ENCODE data around the gene ATP5F1D.

Gene ATP5F1D

DNA sequence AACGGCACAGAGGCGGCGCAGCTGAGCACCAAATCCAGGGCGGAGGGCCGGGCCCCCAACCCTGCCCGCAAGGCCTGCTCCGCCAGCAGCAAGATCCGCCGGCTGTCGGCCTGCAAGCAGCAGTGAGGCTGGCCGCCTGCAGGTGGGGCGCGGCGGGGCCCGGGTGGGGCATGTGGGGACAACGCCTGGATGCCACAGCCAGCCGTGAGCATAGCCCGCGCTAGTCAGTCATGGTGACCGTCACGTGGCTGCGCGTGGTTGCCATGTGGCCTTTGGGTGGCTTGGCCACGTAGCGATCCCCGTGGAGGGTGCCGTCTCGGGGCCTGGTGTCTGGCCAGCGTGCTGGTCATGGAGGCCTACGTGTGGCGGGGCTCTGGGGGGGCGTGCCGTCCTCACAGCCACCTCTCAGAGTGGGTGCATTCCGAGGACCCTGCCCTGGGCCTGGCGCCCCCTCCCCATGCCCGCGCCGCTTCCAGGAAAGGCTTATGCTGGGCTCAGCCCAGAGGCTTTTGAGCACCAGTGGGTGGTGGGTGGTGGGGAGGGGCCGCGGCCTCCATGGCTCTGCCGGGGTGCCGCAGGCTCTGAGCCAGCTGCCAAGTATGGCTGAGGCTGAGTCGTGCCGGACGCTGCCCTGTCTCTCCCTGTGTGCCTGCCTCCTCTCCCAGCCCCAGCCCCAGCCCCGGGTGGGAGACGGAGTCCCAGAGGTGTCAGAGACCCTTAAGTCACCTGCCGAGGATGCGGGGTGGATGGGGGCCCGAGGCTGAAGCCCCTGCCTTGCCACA is 14.8 kb upstream of the ATP5F1D start:
- no peak overlapping the region for H3K4me3 Mint-ChIP-seq

DNA sequence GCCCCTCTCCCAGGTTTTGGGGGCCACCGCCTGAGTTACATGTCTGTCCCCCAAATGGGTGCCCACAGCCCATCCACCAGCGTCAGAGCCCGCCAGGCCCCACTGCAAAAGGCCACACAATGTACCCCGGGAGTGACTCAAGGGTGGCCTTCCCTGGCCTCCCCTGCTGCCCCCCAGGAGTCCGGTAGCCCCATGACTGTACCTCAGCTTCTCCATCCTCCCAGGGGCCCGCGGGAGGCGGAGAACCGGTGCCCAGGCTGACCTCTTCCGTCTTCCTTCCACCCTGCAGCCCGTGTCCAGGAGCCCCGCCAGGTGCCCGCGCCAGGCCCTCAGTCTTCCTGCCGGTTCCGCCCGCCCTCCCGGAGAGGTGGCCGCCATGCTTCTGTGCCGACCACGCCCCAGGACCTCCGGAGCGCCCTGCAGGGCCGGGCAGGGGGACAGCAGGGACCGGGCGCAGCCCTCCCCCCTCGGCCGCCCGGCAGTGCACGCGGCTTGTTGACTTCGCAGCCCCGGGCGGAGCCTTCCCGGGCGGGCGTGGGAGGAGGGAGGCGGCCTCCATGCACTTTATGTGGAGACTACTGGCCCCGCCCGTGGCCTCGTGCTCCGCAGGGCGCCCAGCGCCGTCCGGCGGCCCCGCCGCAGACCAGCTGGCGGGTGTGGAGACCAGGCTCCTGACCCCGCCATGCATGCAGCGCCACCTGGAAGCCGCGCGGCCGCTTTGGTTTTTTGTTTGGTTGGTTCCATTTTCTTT is 14.1 kb upstream of the ATP5F1D start:
- H3K27ac Mint-ChIP-seq: no peak overlapping the region
- H3K9me3 Mint-ChIP-seq: no peaks in the 10 kb centered on the region
- no peaks in the 10 kb centered on the region for H3K36me3 Mint-ChIP-seq (ENCODE audit: low read depth)
- H3K27me3 Mint-ChIP-seq: no peaks in the 10 kb centered on the region
- H3K4me1 Mint-ChIP-seq (ENCODE audit: low read depth): no peaks in the 10 kb centered on the region
- H3K4me3 Mint-ChIP-seq: no peak overlapping the region

More for the DNA sequence above, 14.8 kb upstream of the ATP5F1D start:
- Mint-ChIP-seq H3K27me3 (no peaks in the 10 kb centered on the region), H3K36me3 (ENCODE audit: low read depth) (no peaks in the 10 kb centered on the region), H3K4me1 (ENCODE audit: low read depth) (no peaks in the 10 kb centered on the region), H3K9me3 (no peaks in the 10 kb centered on the region), H3K27ac (no peak overlapping the region)

DNA sequence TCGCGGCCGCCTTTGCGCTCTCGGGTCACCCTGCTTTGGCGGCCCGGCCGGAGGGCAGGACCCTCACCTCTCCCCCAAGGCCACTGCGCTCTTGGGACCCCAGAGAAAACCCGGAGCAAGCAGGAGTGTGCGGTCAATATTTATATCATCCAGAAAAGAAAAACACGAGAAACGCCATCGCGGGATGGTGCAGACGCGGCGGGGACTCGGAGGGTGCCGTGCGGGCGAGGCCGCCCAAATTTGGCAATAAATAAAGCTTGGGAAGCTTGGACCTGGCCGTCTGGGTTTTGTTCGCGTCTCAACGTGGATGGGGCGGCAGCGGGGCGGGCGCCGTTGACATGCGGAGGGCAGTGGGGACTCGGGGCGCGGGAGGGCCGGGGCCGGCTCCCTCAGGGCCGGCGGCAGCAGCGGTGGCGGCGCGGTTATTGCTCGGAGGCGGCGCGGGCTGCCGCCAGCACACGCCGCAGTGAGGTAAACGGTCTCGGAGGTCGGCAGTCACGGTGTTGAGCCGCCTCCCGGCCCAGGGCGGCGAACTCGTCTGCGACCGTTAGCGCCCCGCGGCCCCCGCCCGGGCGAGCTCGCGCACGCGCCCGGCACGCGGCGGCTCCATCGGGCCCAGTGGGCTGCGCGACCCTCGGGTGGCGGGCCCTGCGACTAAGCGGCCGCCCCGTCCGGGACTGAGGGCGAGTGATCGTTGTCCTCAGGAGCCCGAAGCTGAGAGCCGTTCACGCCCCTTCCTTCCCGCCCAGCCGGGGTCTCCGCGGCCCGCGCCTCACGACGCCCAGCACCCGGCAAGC is 13.2 kb upstream of the ATP5F1D start:
- no peaks in the 10 kb centered on the region for H3K9me3 Mint-ChIP-seq
- H3K27me3 Mint-ChIP-seq: no peaks in the 10 kb centered on the region
- H3K27ac Mint-ChIP-seq: no peak overlapping the region
- no peaks in the 10 kb centered on the region for H3K36me3 Mint-ChIP-seq (ENCODE audit: low read depth)
- H3K4me1 Mint-ChIP-seq (ENCODE audit: low read depth): no peaks in the 10 kb centered on the region
- no peak overlapping the region for H3K4me3 Mint-ChIP-seq

DNA sequence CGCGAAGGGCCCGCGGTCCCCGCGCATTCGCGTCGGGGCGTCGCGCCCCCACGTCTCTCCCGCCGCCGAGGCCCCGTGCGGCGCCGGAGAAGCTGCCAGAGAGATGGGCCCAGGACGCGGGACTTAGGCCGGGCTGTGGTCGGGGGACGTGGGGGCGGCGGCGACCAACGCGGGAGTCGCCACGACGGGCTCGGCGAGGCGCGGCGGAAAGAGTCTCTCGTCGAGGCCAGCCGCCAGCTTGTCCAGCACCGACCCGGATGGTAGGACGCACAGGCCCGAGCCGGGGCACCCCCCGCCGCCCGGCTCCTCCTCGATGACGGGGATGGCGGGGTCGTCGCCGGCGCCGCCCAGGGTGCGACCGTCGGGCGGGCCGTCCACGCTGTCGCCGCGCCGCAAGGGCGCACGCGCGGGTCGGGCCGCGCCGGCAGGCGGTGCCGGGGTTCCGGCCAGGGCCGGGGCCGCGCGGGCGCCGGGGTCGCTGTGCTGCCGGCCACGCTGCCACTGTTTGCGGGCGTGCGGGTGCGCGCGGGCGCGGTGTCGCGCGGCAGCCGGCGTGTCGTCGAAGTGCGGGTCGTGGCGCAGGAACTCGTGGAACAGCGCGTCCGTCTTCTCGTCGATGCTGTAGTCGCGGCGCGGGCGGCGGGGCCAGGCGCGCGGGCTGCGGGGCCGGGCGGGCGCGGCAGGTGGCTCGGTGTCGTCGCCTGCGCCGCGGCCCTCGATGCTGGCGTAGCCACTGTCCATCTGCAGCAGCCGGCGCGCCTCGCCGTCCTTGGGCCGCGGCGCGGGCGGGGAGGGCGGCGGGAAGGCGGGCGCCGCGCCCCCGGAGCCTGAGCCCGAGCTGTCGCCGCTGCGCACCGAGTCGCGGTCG is 12.3 kb upstream of the ATP5F1D start:
- Mint-ChIP-seq H3K27ac (no peak overlapping the region), H3K4me1 (ENCODE audit: low read depth) (no peaks in the 10 kb centered on the region), H3K9me3 (no peaks in the 10 kb centered on the region), H3K36me3 (ENCODE audit: low read depth) (no peaks in the 10 kb centered on the region), H3K4me3 (no peak overlapping the region), H3K27me3 (no peaks in the 10 kb centered on the region)

DNA sequence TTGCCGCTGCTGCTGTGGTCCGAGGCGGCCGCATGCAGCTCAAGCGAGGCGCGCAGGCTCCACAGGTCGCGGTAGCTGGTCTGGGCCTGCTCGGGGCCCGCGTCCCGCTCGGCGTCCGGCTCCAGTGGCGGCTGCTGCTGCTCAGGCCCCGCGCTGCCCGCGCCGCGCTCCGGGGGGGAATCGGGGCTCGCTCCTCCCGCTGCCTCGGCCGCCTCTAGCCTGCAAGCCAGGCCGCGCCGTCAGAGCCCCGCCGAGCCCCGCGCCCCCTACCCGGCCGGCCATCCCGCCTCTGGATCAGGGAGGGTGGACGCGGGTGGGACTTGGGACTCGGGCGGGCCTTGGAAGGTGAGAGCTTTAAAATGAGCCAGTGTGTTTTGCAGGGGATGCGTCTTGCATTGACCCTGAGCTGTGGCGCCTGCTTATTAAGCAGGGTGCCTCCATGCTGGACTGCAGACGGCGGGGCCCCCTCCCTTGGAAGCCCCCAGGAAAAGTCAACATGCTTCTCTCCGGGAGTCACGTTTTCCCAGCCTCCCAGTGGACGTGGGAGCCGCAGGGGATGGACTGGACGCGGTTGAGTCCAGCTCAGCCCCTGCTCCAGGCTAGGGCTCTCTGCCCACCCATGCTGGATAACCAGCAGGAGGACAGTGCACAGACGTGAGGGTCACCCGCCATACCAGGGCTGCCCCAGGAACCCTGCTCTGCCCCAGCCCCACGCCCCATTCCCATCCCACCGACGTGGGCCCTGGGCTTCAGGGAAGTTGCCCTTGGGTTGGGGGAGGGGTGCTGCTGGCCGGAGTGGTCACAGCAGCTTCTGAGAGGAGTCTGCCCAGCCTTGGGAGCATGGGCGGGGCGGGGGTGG is 11.4 kb upstream of the ATP5F1D start:
- Mint-ChIP-seq H3K9me3 (no peaks in the 10 kb centered on the region), H3K27ac (no peak overlapping the region), H3K4me3 (no peak overlapping the region), H3K4me1 (ENCODE audit: low read depth) (no peaks in the 10 kb centered on the region), H3K27me3 (no peaks in the 10 kb centered on the region), H3K36me3 (ENCODE audit: low read depth) (no peaks in the 10 kb centered on the region)

DNA sequence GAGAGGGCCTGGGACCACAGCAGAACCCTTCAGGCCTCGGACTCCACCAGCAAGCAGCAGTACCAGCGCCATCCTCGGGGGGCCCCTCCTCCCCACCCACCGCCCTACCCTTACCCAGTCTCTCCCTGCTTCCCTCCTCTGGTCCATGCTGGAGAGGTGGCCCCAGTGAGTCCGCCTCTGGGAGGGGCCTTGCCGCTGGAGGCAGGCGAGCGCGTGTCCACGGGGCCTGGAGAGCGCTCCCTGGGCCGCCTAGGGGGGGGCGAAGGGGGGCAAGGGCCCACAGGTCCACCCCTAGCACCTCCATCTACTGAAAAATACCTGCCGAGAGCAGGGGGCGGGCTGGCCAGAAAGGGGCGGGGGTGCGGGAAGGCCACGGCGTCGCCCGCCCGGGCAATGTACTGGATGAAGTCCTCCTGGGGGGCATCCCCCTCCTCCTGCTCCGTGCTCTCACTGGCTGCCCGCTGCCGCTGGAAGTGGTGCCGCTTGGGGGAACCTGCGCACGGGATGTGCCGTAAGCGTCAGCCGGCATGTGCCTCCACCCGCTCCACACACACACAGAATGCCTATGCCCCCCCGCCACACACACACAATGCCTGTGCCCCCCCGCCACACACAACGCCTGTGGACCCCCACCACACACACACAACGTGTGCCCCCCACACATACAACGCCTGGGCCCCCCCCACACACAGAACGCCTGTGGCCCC is 10.6 kb upstream of the ATP5F1D start:
- no peaks in the 10 kb centered on the region for H3K36me3 Mint-ChIP-seq (ENCODE audit: low read depth)
- H3K27ac Mint-ChIP-seq: no peak overlapping the region

DNA sequence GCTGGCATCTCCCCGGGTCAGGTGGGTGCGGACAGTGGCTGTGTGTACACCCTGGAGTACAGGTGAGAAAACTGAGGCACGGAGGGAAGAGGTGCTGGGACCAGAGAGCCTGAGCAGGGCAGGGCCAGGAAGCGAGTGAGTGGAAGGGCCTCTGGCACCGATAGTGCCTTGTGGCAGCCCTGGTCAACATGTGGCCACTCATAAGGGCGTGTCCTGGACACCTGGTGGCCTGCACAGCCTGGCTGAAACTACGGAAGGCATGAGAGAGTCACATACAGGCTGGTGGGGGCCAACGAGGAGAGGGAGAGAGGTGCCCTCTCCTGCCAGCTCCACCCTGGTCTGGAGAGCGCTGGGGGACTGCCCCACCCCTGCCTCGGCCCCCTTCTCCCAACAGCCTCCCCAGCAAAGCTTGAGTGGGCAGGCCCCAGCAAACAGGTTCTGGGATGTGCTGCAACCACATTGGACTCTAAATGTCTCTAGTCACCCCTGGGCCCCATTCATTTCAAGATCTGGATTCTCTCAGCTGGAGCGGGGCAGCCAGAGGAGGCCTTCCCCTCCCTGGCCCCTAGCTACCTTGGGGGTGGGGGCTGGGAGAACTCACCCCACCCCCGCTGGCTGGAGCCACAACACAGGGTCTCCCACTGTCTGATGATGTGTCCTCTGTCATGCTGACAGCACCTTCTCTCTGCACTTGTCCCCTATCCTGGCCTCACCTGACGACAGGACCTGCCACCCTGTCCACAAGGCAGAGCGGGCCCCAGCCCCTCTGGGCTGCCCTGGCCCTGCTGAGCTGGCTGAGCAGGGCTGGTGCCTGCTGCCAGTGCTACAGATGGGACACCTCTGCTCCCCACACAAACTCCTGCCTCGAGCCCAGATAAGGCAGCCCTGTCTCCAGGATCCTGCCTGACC is 9.6 kb upstream of the ATP5F1D start:
- no peaks in the 10 kb centered on the region for H3K36me3 Mint-ChIP-seq (ENCODE audit: low read depth)
- no peaks in the 10 kb centered on the region for H3K4me1 Mint-ChIP-seq (ENCODE audit: low read depth)
- no peaks in the 10 kb centered on the region for H3K27me3 Mint-ChIP-seq
- H3K27ac Mint-ChIP-seq: no peak overlapping the region
- no peak overlapping the region for H3K4me3 Mint-ChIP-seq
- no peaks in the 10 kb centered on the region for H3K9me3 Mint-ChIP-seq

More for the DNA sequence above, 10.6 kb upstream of the ATP5F1D start:
- Mint-ChIP-seq H3K9me3 (no peaks in the 10 kb centered on the region), H3K4me3 (no peak overlapping the region), H3K4me1 (ENCODE audit: low read depth) (no peaks in the 10 kb centered on the region), H3K27me3 (no peaks in the 10 kb centered on the region)

DNA sequence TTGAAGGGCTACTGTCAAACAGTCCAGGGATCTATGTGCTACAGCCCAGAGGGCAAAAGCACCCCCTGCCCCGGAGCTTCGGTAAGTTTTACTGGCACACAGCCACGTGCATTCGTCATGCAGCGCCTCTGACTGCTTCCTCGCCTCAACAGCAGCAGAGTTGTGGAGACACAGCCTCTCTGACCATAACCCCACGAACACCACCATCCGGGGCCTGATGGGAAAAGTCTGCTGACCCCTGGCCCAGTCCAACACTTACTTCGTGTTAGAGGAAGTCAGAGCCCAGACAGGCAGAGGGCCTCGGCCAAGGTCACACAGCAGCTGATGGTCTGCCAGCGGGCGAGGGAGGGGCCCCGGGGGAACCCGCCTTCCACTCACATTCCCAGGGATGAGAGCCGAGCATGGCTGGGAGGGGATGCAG is 8.9 kb upstream of the ATP5F1D start:
- no peaks in the 10 kb centered on the region for H3K36me3 Mint-ChIP-seq (ENCODE audit: low read depth)
- no peaks in the 10 kb centered on the region for H3K27me3 Mint-ChIP-seq
- H3K27ac Mint-ChIP-seq: no peak overlapping the region
- H3K9me3 Mint-ChIP-seq: no peaks in the 10 kb centered on the region
- no peak overlapping the region for H3K4me3 Mint-ChIP-seq
- H3K4me1 Mint-ChIP-seq (ENCODE audit: low read depth): no peaks in the 10 kb centered on the region

DNA sequence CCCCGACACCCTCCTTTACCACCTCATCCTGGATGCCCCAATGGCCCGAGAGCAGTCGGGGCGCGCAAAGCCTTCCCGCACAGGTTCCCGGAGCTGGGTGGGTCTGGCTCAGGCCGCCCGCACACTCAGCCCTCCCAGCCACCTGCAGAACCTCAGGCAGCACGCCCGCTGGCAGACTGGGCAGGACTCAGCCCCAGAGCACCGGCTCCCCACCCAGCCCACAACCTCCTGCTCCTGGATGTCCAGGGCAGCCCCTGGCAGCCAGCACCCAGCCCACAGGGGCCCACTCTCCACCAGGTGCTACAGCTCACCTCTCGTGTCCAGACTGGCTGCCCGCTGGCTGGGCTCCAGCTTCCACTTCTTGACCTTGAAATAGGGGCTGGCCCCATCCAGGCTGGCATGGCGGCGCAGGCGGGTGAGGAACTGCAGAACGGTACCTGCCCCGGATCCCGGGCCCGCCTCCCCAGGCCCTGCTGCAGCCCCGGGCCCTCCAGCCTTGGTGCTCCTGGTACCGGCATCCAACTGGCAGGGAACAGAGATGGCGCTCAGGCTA is 8.4 kb upstream of the ATP5F1D start:
- H3K27ac Mint-ChIP-seq: no peak overlapping the region
- H3K36me3 Mint-ChIP-seq (ENCODE audit: low read depth): no peaks in the 10 kb centered on the region
- no peak overlapping the region for H3K4me3 Mint-ChIP-seq
- H3K27me3 Mint-ChIP-seq: peaks cover under 1% of the 10 kb centered on the region
- peaks cover under 1% of the 10 kb centered on the region for H3K4me1 Mint-ChIP-seq (ENCODE audit: low read depth)
- no peaks in the 10 kb centered on the region for H3K9me3 Mint-ChIP-seq

DNA sequence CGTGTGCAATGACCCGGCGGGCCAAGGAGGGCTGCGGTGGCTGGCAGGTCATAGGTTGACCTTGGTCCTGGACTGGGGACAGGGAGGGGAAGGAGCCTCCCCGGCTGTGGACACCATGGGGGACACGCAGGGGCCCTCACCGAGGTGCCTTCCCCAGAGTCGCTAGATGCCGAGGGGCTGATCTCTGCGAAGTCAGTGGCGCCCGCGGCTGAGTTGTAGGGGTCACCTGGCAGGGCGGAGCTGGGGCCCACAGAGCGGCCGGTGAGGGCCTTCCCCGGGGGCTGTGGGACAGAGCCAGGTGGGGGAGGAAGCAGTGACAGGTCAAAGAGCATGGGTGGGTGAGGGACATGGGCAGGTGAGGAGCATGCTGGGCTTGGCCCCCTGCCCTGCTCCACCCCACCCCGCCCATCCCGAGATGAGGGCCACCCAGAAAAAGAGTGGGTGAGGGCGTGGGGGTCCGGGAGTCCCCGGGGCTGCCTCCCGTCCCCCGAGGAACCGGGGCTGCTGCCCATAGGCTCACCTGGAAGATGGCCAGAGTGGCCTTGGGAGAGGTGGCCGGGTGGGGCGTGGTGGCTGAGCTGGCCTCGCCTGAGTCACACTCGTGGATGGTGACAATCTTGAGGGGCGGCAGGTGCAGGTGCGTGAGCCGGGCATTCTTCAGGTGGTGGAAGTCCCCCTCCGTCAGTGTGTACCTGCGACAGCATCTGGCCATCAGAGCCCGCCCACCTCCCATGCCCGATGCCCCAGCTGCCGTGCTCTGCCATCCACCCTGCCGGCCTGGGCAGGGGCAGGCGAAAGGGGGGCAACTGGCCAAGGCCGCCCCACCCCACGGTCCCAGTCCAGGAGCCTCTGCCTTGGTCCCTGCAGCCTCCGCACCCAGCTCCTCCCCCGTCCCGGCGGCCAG is 7.2 kb upstream of the ATP5F1D start:
- H3K27me3 Mint-ChIP-seq: peaks cover 8% of the 10 kb centered on the region
- H3K27ac Mint-ChIP-seq: no peak overlapping the region
- H3K36me3 Mint-ChIP-seq (ENCODE audit: low read depth): no peaks in the 10 kb centered on the region
- no peak overlapping the region for H3K4me3 Mint-ChIP-seq
- no peaks in the 10 kb centered on the region for H3K9me3 Mint-ChIP-seq
- H3K4me1 Mint-ChIP-seq (ENCODE audit: low read depth): peaks cover 8% of the 10 kb centered on the region

DNA sequence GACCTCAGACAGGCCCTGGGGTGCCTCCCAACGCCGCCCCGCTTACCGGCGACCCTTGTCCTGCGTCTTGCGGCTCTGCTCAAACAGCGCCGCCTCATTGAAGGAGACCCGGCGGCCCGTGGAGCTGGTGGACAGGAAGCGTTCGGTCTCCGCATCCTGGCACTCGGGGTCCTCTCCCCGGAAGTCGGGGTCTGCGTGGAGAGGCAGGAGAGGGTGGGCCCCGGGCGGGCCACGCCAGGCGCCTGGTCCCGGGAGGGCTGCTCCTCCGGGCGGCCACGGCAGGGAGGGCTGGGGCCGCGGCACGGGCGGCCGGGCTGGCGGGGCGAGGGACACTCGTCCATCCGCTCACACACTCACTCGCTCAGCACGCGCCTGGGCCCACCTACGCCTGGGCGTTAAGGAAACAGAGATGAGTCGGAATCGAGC is 6.6 kb upstream of the ATP5F1D start:
- Mint-ChIP-seq H3K4me1 (ENCODE audit: low read depth) (peaks cover 8% of the 10 kb centered on the region), H3K27ac (no peak overlapping the region), H3K9me3 (no peaks in the 10 kb centered on the region), H3K36me3 (ENCODE audit: low read depth) (no peaks in the 10 kb centered on the region), H3K4me3 (no peak overlapping the region), H3K27me3 (peaks cover 8% of the 10 kb centered on the region)
